OCI-LY1 (cell line): ENCODE results near the gene BIRC5.

ENCODE experiments used
- H2AFZ ChIP-seq: fragments of 200-600 bp; sonication (generic), shearing (Covaris generic); 2 replicates; pipeline ENCODE4 v1.6.0; 2014; ENCODE audit warnings: antibody characterized with exemption, mild to moderate bottlenecking, low read length
- H3F3A ChIP-seq: fragments of 200-600 bp; sonication (generic), shearing (Covaris generic); 2 replicates; pipeline ENCODE4 v1.6.0; 2014; ENCODE audit warnings: mild to moderate bottlenecking, antibody characterized with exemption, low read length, moderate library complexity; ENCODE audit not compliant: insufficient read depth
- H3K27ac ChIP-seq: fragments of 200-600 bp; sonication (generic); 2 replicates; pipeline ENCODE4 v1.5.1; 2014; ENCODE audit warnings: low read length, mixed run types, mild to moderate bottlenecking, low read depth; ENCODE audit not compliant: poor library complexity, severe bottlenecking
- H3K27me3 ChIP-seq: fragments of 200-600 bp; sonication (generic); 2 replicates; pipeline ENCODE4 v1.6.0; 2014; ENCODE audit warnings: antibody characterized with exemption, mild to moderate bottlenecking, low read length, moderate library complexity; ENCODE audit not compliant: insufficient read depth
- H3K36me3 ChIP-seq: fragments of 200-600 bp; sonication (generic); 2 replicates; pipeline ENCODE4 v1.6.1; 2014; ENCODE audit warnings: mild to moderate bottlenecking, antibody characterized with exemption, low read length, moderate library complexity, mixed read lengths; ENCODE audit not compliant: insufficient read depth
- H3K4me1 ChIP-seq: fragments of 200-600 bp; sonication (generic); 2 replicates; pipeline ENCODE4 v1.5.1; 2014; ENCODE audit warnings: mild to moderate bottlenecking, low read length, moderate library complexity; ENCODE audit not compliant: insufficient read depth, severe bottlenecking
- H3K4me2 ChIP-seq: fragments of 200-600 bp; sonication (generic), shearing (Covaris generic); 2 replicates; pipeline ENCODE4 v1.6.1; 2014; ENCODE audit warnings: low read length
- H3K4me3 ChIP-seq: fragments of 200-600 bp; sonication (generic); 2 replicates; pipeline ENCODE4 v1.5.1; 2014; ENCODE audit warnings: low read length, low read depth, mild to moderate bottlenecking, mixed read lengths; ENCODE audit not compliant: poor library complexity, severe bottlenecking
- H3K79me2 ChIP-seq: fragments of 200-600 bp; shearing (Covaris generic); 2 replicates; pipeline ENCODE4 v1.6.1; 2016; ENCODE audit warnings: mixed run types, low read length, mixed read lengths; ENCODE audit not compliant: insufficient read depth
- H3K9ac ChIP-seq: fragments of 200-600 bp; sonication (generic), shearing (Covaris generic); 2 replicates; pipeline ENCODE4 v1.6.1; 2014; ENCODE audit warnings: mild to moderate bottlenecking, low read length, mixed read lengths
- H3K9me2 ChIP-seq: fragments of 200-600 bp; sonication (generic), shearing (Covaris generic); 2 replicates; pipeline ENCODE4 v1.6.1; 2014; ENCODE audit warnings: low read depth, mild to moderate bottlenecking, low read length, mixed read lengths
- H3K9me3 ChIP-seq: fragments of 200-600 bp; shearing (Covaris generic); 2 replicates; pipeline ENCODE4 v1.6.1; 2014; ENCODE audit warnings: low read length, mixed read lengths
- H4K20me1 ChIP-seq: fragments of 200-600 bp; sonication (generic), shearing (Covaris generic); 2 replicates; pipeline ENCODE4 v1.6.0; 2016; ENCODE audit warnings: mild to moderate bottlenecking, low read length; ENCODE audit not compliant: insufficient read depth
- EZH2 ChIP-seq: fragments of 200-600 bp; sonication (generic), shearing (Covaris generic); IDR thresholded peaks from 2 replicates; pipeline ENCODE4 v1.8.0; 2017; ENCODE audit warnings: borderline replicate concordance, mixed run types, mild to moderate bottlenecking, antibody characterized with exemption, low read length, moderate library complexity, mixed read lengths
- TF ChIP-seq, protein P1 (sequence below): fragments of 200-600 bp; sonication (generic), shearing (Covaris generic); IDR thresholded peaks from 2 replicates; pipeline ENCODE4 v1.5.1; 2017; ENCODE audit warnings: mild to moderate bottlenecking, antibody characterized with exemption, low read length, moderate library complexity, mixed read lengths

The BIRC5 gene

DNA sequence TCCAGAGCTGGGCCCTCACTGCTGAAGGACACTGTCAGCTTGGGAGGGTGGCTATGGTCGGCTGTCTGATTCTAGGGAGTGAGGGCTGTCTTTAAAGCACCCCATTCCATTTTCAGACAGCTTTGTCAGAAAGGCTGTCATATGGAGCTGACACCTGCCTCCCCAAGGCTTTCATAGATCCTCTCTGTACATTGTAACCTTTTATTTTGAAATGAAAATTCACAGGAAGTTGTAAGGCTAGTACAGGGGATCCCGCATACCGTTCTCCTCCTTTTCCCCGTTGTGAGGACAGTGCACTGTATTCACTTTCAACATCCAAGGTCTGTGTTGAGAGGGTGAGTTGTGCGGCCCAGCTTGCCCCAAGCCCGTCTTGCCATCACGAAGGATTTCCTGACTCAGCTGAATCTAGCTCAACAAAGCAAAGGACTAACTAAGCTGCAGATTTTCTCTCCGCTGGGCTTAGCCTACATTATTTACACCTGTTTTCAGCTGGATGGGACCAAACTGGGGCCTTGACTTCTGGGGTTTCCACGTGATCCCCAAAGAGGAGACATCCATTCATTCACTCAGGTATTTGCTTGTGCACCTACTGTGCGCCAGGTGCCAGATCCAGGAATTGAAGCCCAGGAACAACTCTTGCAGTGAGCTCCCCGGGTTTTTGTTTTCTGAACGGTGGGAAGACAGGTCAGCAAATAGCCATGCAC is 12.2 kb downstream of the BIRC5 start:
- no peak overlapping the region for H3K4me2 ChIP-seq
- H4K20me1 ChIP-seq = no peaks in the 10 kb centered on the region
- H3K9me2 ChIP-seq = no peaks in the 10 kb centered on the region
- peaks cover 20% of the 10 kb centered on the region for H3K4me1 ChIP-seq
- no peak overlapping the region for H3K27ac ChIP-seq
- peaks cover 4% of the 10 kb centered on the region; the same call in 1 of the 2 replicates for H3F3A ChIP-seq
- H3K9me3 ChIP-seq = no peaks in the 10 kb centered on the region
- no peak overlapping the region for H3K9ac ChIP-seq
- no peak overlapping the region for H3K4me3 ChIP-seq
- H3K27me3 ChIP-seq = peaks cover 2% of the 10 kb centered on the region; the same call in 1 of the 2 replicates
- H3K79me2 ChIP-seq = no peaks in the 10 kb centered on the region
- H2AFZ ChIP-seq = no peak overlapping the region
- H3K36me3 ChIP-seq = peaks cover 39% of the 10 kb centered on the region
- TF ChIP-seq EZH2 = no peak
- TF ChIP-seq, protein P1, sequence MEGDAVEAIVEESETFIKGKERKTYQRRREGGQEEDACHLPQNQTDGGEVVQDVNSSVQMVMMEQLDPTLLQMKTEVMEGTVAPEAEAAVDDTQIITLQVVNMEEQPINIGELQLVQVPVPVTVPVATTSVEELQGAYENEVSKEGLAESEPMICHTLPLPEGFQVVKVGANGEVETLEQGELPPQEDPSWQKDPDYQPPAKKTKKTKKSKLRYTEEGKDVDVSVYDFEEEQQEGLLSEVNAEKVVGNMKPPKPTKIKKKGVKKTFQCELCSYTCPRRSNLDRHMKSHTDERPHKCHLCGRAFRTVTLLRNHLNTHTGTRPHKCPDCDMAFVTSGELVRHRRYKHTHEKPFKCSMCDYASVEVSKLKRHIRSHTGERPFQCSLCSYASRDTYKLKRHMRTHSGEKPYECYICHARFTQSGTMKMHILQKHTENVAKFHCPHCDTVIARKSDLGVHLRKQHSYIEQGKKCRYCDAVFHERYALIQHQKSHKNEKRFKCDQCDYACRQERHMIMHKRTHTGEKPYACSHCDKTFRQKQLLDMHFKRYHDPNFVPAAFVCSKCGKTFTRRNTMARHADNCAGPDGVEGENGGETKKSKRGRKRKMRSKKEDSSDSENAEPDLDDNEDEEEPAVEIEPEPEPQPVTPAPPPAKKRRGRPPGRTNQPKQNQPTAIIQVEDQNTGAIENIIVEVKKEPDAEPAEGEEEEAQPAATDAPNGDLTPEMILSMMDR = no peak

DNA sequence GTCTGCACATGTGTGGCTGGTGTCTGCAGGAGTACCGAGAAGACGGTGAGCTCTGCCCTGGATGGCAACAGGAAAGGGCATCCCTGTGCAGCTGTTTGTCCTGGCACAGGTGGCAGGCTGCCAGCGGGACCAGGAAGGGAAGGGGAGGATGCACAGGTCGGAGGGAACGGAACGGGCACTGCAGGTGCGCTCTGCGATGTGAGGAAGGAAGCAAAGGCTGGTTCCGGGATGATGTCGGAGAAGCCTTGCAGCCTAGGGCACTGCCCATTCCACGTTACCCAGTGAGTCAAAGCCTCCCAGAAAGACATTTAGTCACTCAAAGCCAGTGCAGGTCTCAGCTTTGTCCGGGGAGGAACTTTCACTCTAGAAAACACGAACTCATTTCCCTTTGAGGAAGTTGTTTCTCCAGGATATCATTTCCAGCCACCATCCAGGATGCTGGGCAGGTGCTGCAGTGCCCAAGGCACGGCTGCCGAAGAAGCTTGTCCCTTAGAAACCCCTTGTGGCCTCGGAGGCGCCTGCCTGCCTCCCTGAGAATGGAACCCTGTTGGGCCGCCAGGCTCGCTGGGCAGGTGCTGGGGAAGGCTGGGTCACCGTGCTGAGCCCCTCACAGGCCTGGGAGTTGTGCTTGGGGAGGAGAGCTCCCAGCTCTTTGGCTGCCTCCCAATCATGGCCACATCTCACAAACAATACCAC is 12.9 kb downstream of the BIRC5 start:
- Histone ChIP-seq H3K4me1 (peaks cover 25% of the 10 kb centered on the region), H3F3A (peaks cover 4% of the 10 kb centered on the region; the same call in 1 of the 2 replicates)

DNA sequence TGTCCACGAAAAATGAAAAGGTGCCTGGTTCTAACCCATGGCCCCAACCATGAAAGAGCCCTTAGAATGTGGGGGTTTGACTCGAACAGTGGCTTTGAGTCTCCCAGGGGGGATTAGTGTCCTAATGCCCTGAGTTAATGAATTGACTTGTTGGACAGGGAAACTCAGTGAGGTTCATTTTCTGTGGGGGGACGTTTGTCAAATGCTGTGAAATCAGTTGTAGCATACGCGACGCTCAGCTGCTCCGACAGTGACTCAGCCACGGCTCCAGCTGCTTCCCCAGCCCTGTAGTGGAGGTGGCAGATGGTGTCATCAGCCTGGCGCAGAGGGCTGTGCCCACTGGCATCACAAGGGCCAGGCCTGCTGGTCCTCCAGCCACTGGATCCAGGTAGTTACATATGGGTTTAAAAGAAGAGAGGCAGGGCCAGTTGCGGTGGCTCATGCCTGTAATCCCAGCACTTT is 13.4 kb downstream of the BIRC5 start:
- H3K4me2 ChIP-seq = no peak overlapping the region
- no peak overlapping the region for H2AFZ ChIP-seq
- H3K36me3 ChIP-seq = peaks cover 30% of the 10 kb centered on the region
- no peak overlapping the region for H3K9ac ChIP-seq
- H4K20me1 ChIP-seq = no peaks in the 10 kb centered on the region
- no peaks in the 10 kb centered on the region for H3K79me2 ChIP-seq
- H3K4me1 ChIP-seq = peaks cover 31% of the 10 kb centered on the region
- no peaks in the 10 kb centered on the region for H3K9me2 ChIP-seq
- peaks cover 4% of the 10 kb centered on the region; the same call in 1 of the 2 replicates for H3F3A ChIP-seq
- H3K27me3 ChIP-seq = peaks cover 8% of the 10 kb centered on the region; the same call in 1 of the 2 replicates
- H3K27ac ChIP-seq = no peak overlapping the region
- no peak for TF ChIP-seq EZH2
- TF ChIP-seq, protein P1 = no peak
- H3K4me3 ChIP-seq = no peak overlapping the region
- H3K9me3 ChIP-seq = no peaks in the 10 kb centered on the region

More for the DNA sequence above, 12.9 kb downstream of the BIRC5 start:
- H4K20me1 ChIP-seq = no peaks in the 10 kb centered on the region
- no peak overlapping the region for H3K9ac ChIP-seq
- no peaks in the 10 kb centered on the region for H3K79me2 ChIP-seq
- H3K36me3 ChIP-seq = peaks cover 32% of the 10 kb centered on the region
- H3K27ac ChIP-seq = no peak overlapping the region
- no peak overlapping the region for H3K4me2 ChIP-seq
- no peaks in the 10 kb centered on the region for H3K9me2 ChIP-seq
- TF ChIP-seq, protein P1 = no peak
- H3K9me3 ChIP-seq = no peaks in the 10 kb centered on the region
- no peak overlapping the region for H3K4me3 ChIP-seq
- H2AFZ ChIP-seq = no peak overlapping the region
- H3K27me3 ChIP-seq = peaks cover 4% of the 10 kb centered on the region; the same call in 1 of the 2 replicates
